ENCODE measurements around the gene SLC39A11.
"Not testable (repeated sequence)": the region's sequence is repeated elsewhere in the genome, so short reads cannot be mapped to it uniquely, and the experiment has no call there.

SLC39A11 gene

GRCh38 chr17:72811976-72812687 is 280.4 kb downstream of the SLC39A11 start:
- no peak for FAIRE-seq

GRCh38 chr17:72810991-72811508 is 281.4 kb downstream of the SLC39A11 start:
- no peak for FAIRE-seq

- FAIRE-seq, result no peak
These were observed 286.5 kb downstream of the SLC39A11 start for GRCh38 chr17:72806011-72806410.

GRCh38 chr17:72804949-72805707 is 287.4 kb downstream of the SLC39A11 start:
- FAIRE-seq, result no peak

- FAIRE-seq, result no peak
These were observed 289.8 kb downstream of the SLC39A11 start for GRCh38 chr17:72802726-72803125.

GRCh38 chr17:72797142-72797541 is 295.3 kb downstream of the SLC39A11 start:
- FAIRE-seq, result no peak

GRCh38 chr17:72795941-72796340 is 296.5 kb downstream of the SLC39A11 start:
- no peak for FAIRE-seq

- no peak for FAIRE-seq
These were observed 298.3 kb downstream of the SLC39A11 start for GRCh38 chr17:72794152-72794551.

- no peak for FAIRE-seq
These were observed 299.7 kb downstream of the SLC39A11 start for GRCh38 chr17:72792771-72793170.

- no peak for FAIRE-seq
These were observed 302.3 kb downstream of the SLC39A11 start for GRCh38 chr17:72790190-72790589.

- no peak for FAIRE-seq
These were observed 302.8 kb downstream of the SLC39A11 start for GRCh38 chr17:72789711-72790110.

GRCh38 chr17:72788950-72789585 is 303.4 kb downstream of the SLC39A11 start:
- no peak for FAIRE-seq

GRCh38 chr17:72786209-72786608 is 306.3 kb downstream of the SLC39A11 start:
- FAIRE-seq, result no peak

- FAIRE-seq, result no peak
These were observed 309.3 kb downstream of the SLC39A11 start for GRCh38 chr17:72782985-72783701.

- not testable (repeated sequence) for FAIRE-seq
These were observed 310.1 kb downstream of the SLC39A11 start for GRCh38 chr17:72782437-72782836.

GRCh38 chr17:72778169-72779151 is 314.0 kb downstream of the SLC39A11 start:
- no peak for FAIRE-seq

GRCh38 chr17:72775919-72776318 is 316.6 kb downstream of the SLC39A11 start:
- no peak for FAIRE-seq

- FAIRE-seq, result no peak
These were observed 317.3 kb downstream of the SLC39A11 start for GRCh38 chr17:72775237-72775636.

GRCh38 chr17:72774236-72774635 is 318.3 kb downstream of the SLC39A11 start:
- no peak for FAIRE-seq

GRCh38 chr17:72773225-72773624 is 319.3 kb downstream of the SLC39A11 start:
- FAIRE-seq, result not testable (repeated sequence)

GRCh38 chr17:72772331-72772821 is 320.1 kb downstream of the SLC39A11 start:
- FAIRE-seq, result no peak

Data from A204.1 (cell line).